ENCODE results near the gene CDH4.

CDH4 gene

GRCh38 chr20:61499859-61500554 is 247.9 kb downstream of the CDH4 start:
- no peak for FAIRE-seq

GRCh38 chr20:61500791-61501321 is 248.8 kb downstream of the CDH4 start:
- no peak for FAIRE-seq

- no peak for FAIRE-seq
These were observed 250.4 kb downstream of the CDH4 start for GRCh38 chr20:61502433-61502832.

GRCh38 chr20:61503106-61503505 is 251.0 kb downstream of the CDH4 start:
- no peak for FAIRE-seq

GRCh38 chr20:61505508-61505907 is 253.4 kb downstream of the CDH4 start:
- FAIRE-seq = no peak

GRCh38 chr20:61507778-61508177 is 255.7 kb downstream of the CDH4 start:
- FAIRE-seq = no peak

GRCh38 chr20:61508301-61509096 is 256.4 kb downstream of the CDH4 start:
- FAIRE-seq = no peak

GRCh38 chr20:61510778-61511330 is 258.8 kb downstream of the CDH4 start:
- FAIRE-seq = no peak

GRCh38 chr20:61512475-61512874 is 260.4 kb downstream of the CDH4 start:
- no peak for FAIRE-seq

GRCh38 chr20:61513124-61514017 is 261.3 kb downstream of the CDH4 start:
- no peak for FAIRE-seq

- FAIRE-seq = no peak
These were observed 261.9 kb downstream of the CDH4 start for GRCh38 chr20:61514018-61514365.

GRCh38 chr20:61514396-61514795 is 262.3 kb downstream of the CDH4 start:
- no peak for FAIRE-seq

- FAIRE-seq = no peak
These were observed 262.9 kb downstream of the CDH4 start for GRCh38 chr20:61514805-61515505.

GRCh38 chr20:61515922-61516321 is 263.9 kb downstream of the CDH4 start:
- no peak for FAIRE-seq

GRCh38 chr20:61516346-61517208 is 264.5 kb downstream of the CDH4 start:
- no peak for FAIRE-seq

- no peak for FAIRE-seq
These were observed 265.4 kb downstream of the CDH4 start for GRCh38 chr20:61517419-61517818.

- no peak for FAIRE-seq
These were observed 266.4 kb downstream of the CDH4 start for GRCh38 chr20:61518424-61518951.

- FAIRE-seq = no peak
These were observed 267.4 kb downstream of the CDH4 start for GRCh38 chr20:61519488-61519887.

GRCh38 chr20:61520076-61520892 is 268.2 kb downstream of the CDH4 start:
- FAIRE-seq = no peak

GRCh38 chr20:61520893-61521460 is 268.9 kb downstream of the CDH4 start:
- no peak for FAIRE-seq

Data from A204.1 (cell line).